Upper lobe of left lung (tissue), 6 donors: ENCODE data around the gene KCTD17. TPM values are rescaled to one million over a fixed set of nuclear protein-coding genes. Genes with fewer than 3 reads are reported as not detected.
A peak's percentile ranks its signal among the peaks of the same experiment; 100 is the strongest.

Experiments used
- ATAC-seq, 2 donors: fragments of 200-7000 bp; cut with Tn5 transposase; one replicate each; pipeline ENCODE4 v1.9.1; 2022; ENCODE audit warnings: mild to moderate bottlenecking in 2 of 2, moderate library complexity in 2 of 2; ENCODE audit not compliant: low FRiP score in 2 of 2
- DNase-seq, 2 donors: peaks; one replicate each; pipeline ENCODE4 v3.0.0-alpha.2; 2019 to 2020
- H3K27ac ChIP-seq, 4 donors: fragments of 200-600 bp; sonication (generic); one replicate each; pipeline ENCODE4 v1.5.1; 2016 to 2019
- H3K27me3 ChIP-seq, 4 donors: fragments of 200-600 bp; sonication (generic); one replicate each; pipeline ENCODE4 v1.5.1; 2017 to 2019
- H3K36me3 ChIP-seq, 4 donors: fragments of 200-600 bp; sonication (generic); one replicate each; pipeline ENCODE4 v1.5.1; 2016 to 2019
- H3K4me1 ChIP-seq, 4 donors: fragments of 200-600 bp; sonication (generic); one replicate each; pipeline ENCODE4 v1.5.1; 2018 to 2019
- H3K4me3 ChIP-seq, 4 donors: fragments of 200-600 bp; sonication (generic); one replicate each; pipeline ENCODE4 v1.5.1; 2017 to 2019; ENCODE audit warnings: mild to moderate bottlenecking in 2 of 4, moderate library complexity in 1 of 4
- H3K9me3 ChIP-seq, 4 donors: fragments of 200-600 bp; sonication (generic); one replicate each; pipeline ENCODE4 v1.5.1; 2018 to 2019
- CTCF ChIP-seq, 6 experiments: fragments of 450-650 bp in 4 of 6; fragments of 200-600 bp in 2 of 6; sonication (generic) in 2 of 6; IDR thresholded peaks; one replicate each; pipeline ENCODE4 v1.5.1; 2016 to 2019; ENCODE audit warnings: antibody characterized with exemption in 6 of 6
- EP300 ChIP-seq, 4 donors: sonication (generic); formaldehyde crosslinking; IDR thresholded peaks; one replicate each; pipeline ENCODE4 v1.5.1; 2017; ENCODE audit warnings: antibody characterized with exemption in 4 of 4, control low read depth in 2 of 4
- POLR2A ChIP-seq, 4 donors: fragments of 450-650 bp; IDR thresholded peaks; one replicate each; pipeline ENCODE4 v1.5.1; 2016 to 2017; ENCODE audit warnings: antibody characterized with exemption in 4 of 4, mild to moderate bottlenecking in 2 of 4
- POLR2AphosphoS5 ChIP-seq, 2 donors: sonication (generic); formaldehyde crosslinking; IDR thresholded peaks; one replicate each; pipeline ENCODE4 v1.5.1; 2017; ENCODE audit warnings: antibody characterized with exemption in 2 of 2
- WGBS, 2 donors: methylation state at CpG; one replicate each; pipeline ENCODE4 v1.1.5; 2017 to 2018; 5-methylcytosine and 5-hydroxymethylcytosine counted together
- total RNA-seq, 6 donors: library from RNA; depleted of rRNA in 4 of 6; stranded (reverse); fragments of >200 nt in 4 of 6; gene quantifications; one replicate each; pipeline versions ENCODE4 v1.1.0 to v1.2.1, GENCODE V29; 2016 to 2021
- donor health status: DM: no; HTN: no; CAD: no; lungs with moderate emphysema.
- donor health status: DM: no; HTN: yes; CAD: no; lungs with severe emphysema.

KCTD17 gene
- total RNA-seq, 6 donors from 2014 or later = 9.0 to 30.4 (median 23.2) TPM

GRCh38 chr22:37052386-37053309 is 1.1 kb downstream of the KCTD17 start:
- H3K36me3 ChIP-seq = peaks cover 0 to 27% (median 7%) of the 10 kb centered on the region in 4 donors
- H3K4me3 ChIP-seq = peak overlapping the region in 3 of 4 donors; percentile 73 to 90 (median 73)

GRCh38 chr22:37053310-37054055 is 1.9 kb downstream of the KCTD17 start:
- ATAC-seq (no peak), DNase-seq (peak in 1 of 2 donors; percentile 64)
- no peak overlapping the region for H3K27ac ChIP-seq
- H3K36me3 ChIP-seq = peaks cover 0 to 35% (median 8%) of the 10 kb centered on the region in 4 donors
- H3K4me3 ChIP-seq = no peak overlapping the region
- WGBS, 2 donors = 92 to 100% methylated on average over 7 to 16 of the region's 16 CpGs
- TF ChIP-seq EP300 (IDR thresholded peaks at IDR 0.05) (no peak), CTCF (IDR thresholded peaks at IDR 0.05) (no peak), POLR2AphosphoS5 (IDR thresholded peaks at IDR 0.05) (no peak), POLR2A (IDR thresholded peaks at IDR 0.05) (no peak)
- H3K9me3 ChIP-seq = no peaks in the 10 kb centered on the region
- peaks cover 3 to 21% (median 13%) of the 10 kb centered on the region in 4 donors for H3K4me1 ChIP-seq
- no peaks in the 10 kb centered on the region for H3K27me3 ChIP-seq

More at GRCh38 chr22:37052386-37053309, 1.1 kb downstream of the KCTD17 start:
- H3K27me3 ChIP-seq = no peaks in the 10 kb centered on the region
- ATAC-seq (no peak), DNase-seq (no peak)
- peaks cover 3 to 21% (median 13%) of the 10 kb centered on the region in 4 donors for H3K4me1 ChIP-seq
- H3K27ac ChIP-seq = no peak overlapping the region
- WGBS, 2 donors = 89 to 90% methylated on average over 21 to 24 of the region's 25 CpGs
- no peaks in the 10 kb centered on the region for H3K9me3 ChIP-seq
- TF ChIP-seq POLR2AphosphoS5 (IDR thresholded peaks at IDR 0.05) = no peak
- peak in 1 of 4 donors; percentile 14 for TF ChIP-seq POLR2A (IDR thresholded peaks at IDR 0.05)
- no peak for TF ChIP-seq CTCF (IDR thresholded peaks at IDR 0.05)
- no peak for TF ChIP-seq EP300 (IDR thresholded peaks at IDR 0.05)

- ATAC-seq (no peak), DNase-seq (no peak)
- Histone ChIP-seq H3K36me3 (peaks cover 0 to 40% (median 10%) of the 10 kb centered on the region in 4 donors), H3K27me3 (no peaks in the 10 kb centered on the region), H3K27ac (no peak overlapping the region), H3K9me3 (no peaks in the 10 kb centered on the region), H3K4me1 (peaks cover 3 to 21% (median 13%) of the 10 kb centered on the region in 4 donors), H3K4me3 (no peak overlapping the region)
- whole genome bisulfite sequencing, 2 donors = 81 to 85% methylated on average over 5 to 8 of the region's 8 CpGs
- TF ChIP-seq EP300 (IDR thresholded peaks at IDR 0.05) = no peak
- TF ChIP-seq POLR2AphosphoS5 (IDR thresholded peaks at IDR 0.05) = no peak
- TF ChIP-seq CTCF (IDR thresholded peaks at IDR 0.05) = no peak
- no peak for TF ChIP-seq POLR2A (IDR thresholded peaks at IDR 0.05)
Measured at GRCh38 chr22:37054056-37054395, 2.5 kb downstream of the KCTD17 start.

- no peak for DNase-seq
- 93 to 97% methylated on average over 9 to 20 of the region's 20 CpGs for WGBS, 2 donors
- TF ChIP-seq CTCF (IDR thresholded peaks at IDR 0.05) (no peak), EP300 (IDR thresholded peaks at IDR 0.05) (no peak), POLR2A (IDR thresholded peaks at IDR 0.05) (no peak), POLR2AphosphoS5 (IDR thresholded peaks at IDR 0.05) (no peak)
- Histone ChIP-seq H3K4me1 (peaks cover 3 to 21% (median 13%) of the 10 kb centered on the region in 4 donors), H3K27me3 (no peaks in the 10 kb centered on the region), H3K4me3 (no peak overlapping the region), H3K36me3 (peaks cover 0 to 45% (median 14%) of the 10 kb centered on the region in 4 donors), H3K9me3 (no peaks in the 10 kb centered on the region), H3K27ac (no peak overlapping the region)
- no peak for ATAC-seq
Measured at GRCh38 chr22:37054600-37055365, 3.2 kb downstream of the KCTD17 start.
